Activated naive CD8-positive, alpha-beta T cell treated with anti-CD3 and anti-CD28 coated beads, Interleukin-2, amount 50 U/mL, for 16 hours (primary cell): ENCODE measurements around the gene SMG5.
"Not testable (repeated sequence)": the region's sequence is repeated elsewhere in the genome, so short reads cannot be mapped to it uniquely, and the experiment has no call there.

Experiments used
- DNase-seq: peaks from one replicate; pipeline ENCODE4 v3.0.0-alpha.2; 2020; ENCODE audit warnings: low read depth, low spot score

SMG5 gene, protein sequence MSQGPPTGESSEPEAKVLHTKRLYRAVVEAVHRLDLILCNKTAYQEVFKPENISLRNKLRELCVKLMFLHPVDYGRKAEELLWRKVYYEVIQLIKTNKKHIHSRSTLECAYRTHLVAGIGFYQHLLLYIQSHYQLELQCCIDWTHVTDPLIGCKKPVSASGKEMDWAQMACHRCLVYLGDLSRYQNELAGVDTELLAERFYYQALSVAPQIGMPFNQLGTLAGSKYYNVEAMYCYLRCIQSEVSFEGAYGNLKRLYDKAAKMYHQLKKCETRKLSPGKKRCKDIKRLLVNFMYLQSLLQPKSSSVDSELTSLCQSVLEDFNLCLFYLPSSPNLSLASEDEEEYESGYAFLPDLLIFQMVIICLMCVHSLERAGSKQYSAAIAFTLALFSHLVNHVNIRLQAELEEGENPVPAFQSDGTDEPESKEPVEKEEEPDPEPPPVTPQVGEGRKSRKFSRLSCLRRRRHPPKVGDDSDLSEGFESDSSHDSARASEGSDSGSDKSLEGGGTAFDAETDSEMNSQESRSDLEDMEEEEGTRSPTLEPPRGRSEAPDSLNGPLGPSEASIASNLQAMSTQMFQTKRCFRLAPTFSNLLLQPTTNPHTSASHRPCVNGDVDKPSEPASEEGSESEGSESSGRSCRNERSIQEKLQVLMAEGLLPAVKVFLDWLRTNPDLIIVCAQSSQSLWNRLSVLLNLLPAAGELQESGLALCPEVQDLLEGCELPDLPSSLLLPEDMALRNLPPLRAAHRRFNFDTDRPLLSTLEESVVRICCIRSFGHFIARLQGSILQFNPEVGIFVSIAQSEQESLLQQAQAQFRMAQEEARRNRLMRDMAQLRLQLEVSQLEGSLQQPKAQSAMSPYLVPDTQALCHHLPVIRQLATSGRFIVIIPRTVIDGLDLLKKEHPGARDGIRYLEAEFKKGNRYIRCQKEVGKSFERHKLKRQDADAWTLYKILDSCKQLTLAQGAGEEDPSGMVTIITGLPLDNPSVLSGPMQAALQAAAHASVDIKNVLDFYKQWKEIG

DNA sequence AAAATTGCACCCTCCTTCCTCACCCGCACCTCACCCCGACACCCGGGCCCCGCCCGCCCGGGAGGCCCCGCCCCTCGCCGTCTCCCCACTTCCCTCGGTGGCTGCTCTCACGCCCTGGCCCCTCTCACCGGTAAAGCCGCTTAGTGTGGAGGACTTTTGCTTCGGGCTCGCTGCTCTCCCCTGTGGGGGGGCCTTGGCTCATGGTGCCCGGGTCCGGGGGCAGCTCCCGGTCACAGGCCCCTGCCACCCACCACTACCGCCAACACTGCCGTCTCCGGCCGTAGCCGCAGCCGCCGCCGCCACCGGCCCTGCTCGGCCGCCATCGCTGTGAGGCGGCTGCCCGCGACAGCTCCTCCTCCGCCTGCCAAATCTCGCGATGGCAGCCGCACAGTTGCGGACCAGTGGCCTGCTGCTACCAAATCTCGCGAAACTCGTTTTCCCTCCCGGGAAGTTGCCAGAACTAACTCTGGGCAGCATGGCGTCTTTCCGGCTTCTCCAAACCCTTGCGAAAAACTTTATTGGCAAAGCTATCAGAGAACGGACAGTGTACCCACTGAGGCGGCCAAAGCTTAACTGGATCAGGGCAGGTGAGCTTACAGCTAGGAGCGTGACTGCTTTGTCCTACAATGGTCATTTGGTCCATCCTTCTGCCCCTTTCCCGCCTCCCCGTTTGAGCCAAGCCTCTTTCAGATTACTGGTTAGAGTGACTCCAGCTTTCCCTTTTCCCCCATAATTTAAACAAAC is at the start of gene SMG5:
TSS of gene SMG5 (minus strand) at position 347 of the 744 bp plus-strand sequence. CDS start at position 202, 145 bp downstream.
- DNase-seq, result peak; percentile 94

DNA sequence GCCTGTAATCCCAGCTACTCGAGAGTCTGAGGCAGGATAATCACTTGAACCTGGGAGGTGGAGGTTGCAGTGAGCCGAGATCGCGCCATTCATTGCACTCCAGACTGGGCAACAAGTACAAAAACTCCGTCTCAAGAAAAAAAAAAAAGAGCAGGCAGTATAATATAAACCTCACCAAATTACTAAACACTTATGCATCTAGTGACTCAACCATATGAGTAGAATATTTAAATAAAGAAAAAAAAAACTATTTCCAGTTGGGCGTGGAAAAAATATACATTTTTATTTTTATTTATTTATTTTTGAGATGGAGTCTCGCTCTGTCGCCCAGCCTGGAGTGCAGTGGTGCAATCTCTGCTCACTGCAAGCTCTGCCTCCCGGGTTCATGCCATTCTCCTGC is 40.6 kb upstream of the SMG5 start:
- DNase-seq, result not testable (repeated sequence)

GRCh38 chr1:156320560-156320959 is 37.9 kb upstream of the SMG5 start:
- no peak for DNase-seq

DNA sequence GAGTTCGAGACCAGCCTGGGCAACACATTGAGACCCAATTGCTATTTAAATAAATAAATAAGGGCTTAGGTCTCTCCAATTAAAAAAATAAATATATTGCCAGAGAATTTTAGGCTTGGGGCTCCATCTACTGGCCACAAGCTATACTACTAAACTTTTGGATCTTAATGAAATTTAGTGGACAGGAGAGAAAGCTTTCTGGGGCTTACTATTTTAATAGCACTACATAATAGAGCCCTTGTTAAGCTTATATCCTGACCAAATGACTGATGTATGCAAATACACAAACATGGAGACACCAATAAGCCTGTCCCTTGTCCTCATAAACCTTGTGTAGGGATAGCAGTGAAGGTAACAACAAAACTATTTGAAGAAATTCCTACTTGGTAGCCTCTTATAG is 37.0 kb upstream of the SMG5 start:
- no peak for DNase-seq

- DNase-seq, result no peak
These were observed 34.3 kb upstream of the SMG5 start for GRCh38 chr1:156316909-156317308.

- no peak for DNase-seq
These were observed 28.3 kb upstream of the SMG5 start for GRCh38 chr1:156310962-156311361.

DNA sequence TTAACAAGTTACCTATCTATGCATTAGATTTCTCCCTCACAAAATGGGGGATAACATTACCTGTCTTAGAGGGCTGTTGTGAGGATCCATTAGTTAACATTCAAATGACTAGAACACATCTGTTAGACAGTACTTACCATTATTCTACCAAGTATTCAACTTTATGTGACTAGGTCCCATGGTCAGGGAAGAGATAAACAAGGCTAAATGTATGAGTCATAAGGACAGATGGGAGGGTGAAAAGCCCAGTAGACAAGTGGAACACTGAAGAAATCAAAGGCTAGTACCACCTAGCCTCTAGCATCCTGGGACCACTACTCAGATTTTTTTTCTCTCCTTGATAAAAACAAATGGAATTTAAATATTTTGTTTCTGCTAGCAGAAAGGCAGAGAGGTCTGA is 25.5 kb upstream of the SMG5 start:
- DNase-seq, result no peak

DNA sequence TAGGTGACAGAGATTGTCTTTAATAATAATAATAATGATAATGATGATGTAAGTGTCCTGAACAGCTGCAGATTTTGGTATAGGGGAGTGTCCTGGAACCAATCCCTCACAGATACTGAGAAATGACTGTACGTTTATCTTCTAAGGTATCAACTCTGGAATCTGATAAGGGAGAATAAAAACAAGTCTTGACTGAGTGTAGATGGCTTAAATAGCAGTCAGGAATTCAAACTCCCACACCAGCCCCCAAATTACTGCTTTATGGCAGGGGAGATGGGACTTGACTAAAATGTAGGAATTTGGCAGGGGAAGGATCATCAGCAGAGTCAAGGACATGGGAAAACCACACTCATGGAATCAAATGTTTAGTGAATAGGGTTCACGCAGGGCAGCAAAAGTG is 22.6 kb upstream of the SMG5 start:
- DNase-seq, result no peak

GRCh38 chr1:156303241-156303640 is 20.6 kb upstream of the SMG5 start:
- no peak for DNase-seq

DNA sequence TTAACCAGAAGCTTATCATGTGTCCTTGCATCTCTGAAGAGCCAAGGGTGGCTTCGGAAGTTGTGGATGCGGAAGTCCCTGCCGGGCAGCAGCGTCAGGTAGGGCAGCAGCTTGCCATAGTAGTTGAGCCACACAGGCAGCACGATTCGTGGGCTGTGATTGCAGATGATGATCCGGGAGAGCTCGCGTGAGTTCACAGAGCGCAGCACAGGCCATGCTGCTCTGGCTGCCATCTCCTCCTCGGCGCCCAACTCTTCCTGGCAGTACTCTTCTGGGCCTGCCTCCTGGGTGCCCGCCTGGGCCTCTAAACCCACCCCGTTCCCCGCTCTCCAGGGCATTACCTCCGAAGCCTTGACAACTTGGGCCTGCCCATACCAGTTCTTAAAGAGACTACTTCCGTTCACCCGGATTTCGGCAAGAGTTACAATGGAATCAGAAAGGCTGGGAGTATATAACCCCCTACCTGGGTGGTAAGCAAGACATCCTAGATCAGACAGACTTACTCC is 16.3 kb upstream of the SMG5 start, which contains the start of gene VHLL:
TSS of gene VHLL (minus strand) at position 456 of the 506 bp plus-strand sequence. CDS start at position 338, 118 bp downstream.
- no peak for DNase-seq

DNA sequence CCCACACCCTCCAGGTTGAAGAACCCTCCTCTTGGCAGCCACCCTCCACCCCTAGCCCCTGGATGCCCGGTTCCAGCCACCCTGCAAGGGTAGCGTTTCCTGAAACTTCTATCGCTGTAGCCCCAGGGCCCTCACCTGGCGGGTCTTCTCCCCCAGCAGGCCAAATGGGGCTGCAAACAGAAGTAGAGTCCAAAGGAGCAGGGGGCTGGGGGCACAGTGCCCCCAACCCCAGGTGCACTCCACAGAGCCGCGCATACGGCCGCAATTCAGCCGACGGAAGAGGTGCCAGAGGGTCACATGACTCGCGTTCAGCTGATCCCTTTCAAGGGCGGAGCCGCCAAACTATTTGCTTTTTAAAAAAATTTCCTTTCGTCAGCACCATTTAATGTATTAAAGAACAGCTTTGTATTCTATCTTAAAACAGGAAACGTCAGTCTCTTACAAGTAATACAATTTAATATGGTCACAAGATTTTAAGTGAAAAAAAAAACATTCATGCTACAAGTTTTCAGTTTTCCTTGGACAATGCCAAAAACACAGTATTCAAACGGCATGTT is 12.8 kb upstream of the SMG5 start, which contains the start of gene GLMP:
TSS of gene GLMP (minus strand) at position 289 of the 557 bp plus-strand sequence. CDS start at position 255, 34 bp downstream.
- no peak for DNase-seq

GRCh38 chr1:156293895-156294294 is 11.3 kb upstream of the SMG5 start:
- DNase-seq, result no peak

DNA sequence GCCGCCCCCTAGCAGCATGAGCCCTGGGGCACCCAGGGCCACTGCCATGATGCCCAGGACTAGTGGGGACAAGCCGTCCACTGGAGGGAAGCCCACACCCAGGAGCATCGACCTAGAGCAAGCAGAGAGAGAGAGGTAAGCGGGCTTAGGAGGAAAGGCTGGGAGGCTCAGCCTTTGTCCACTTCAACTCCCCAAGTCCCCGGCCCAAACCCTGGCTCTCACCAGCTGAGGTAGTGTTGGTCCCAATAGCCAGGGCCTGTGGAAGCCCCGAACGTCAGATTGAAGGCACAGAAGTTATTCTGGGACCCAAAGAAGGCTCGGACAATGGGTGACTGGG is 10.4 kb upstream of the SMG5 start:
- DNase-seq, result no peak

GRCh38 chr1:156291226-156292061 is 8.8 kb upstream of the SMG5 start:
- no peak for DNase-seq

GRCh38 chr1:156289857-156290256 is 7.2 kb upstream of the SMG5 start:
- no peak for DNase-seq

- DNase-seq, result no peak
These were observed 3.4 kb upstream of the SMG5 start for GRCh38 chr1:156286061-156286460.

DNA sequence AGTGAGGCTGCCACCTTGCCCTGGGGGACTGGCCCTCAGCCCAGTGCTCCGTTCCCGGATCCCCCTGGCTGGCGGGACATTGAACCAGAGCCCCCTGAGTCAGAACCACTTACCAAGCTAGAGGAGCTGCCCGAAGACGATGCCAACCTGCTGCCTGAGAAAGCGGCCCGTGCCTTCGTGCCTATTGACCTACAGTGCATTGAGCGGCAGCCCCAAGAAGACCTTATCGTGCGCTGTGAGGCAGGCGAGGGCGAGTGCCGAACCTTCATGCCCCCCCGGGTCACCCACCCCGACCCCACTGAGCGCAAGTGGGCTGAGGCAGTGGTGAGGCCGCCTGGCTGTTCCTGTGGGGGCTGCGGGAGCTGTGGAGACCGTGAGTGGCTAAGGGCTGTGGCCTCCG is 2.8 kb upstream of the SMG5 start:
- DNase-seq, result no peak

DNA sequence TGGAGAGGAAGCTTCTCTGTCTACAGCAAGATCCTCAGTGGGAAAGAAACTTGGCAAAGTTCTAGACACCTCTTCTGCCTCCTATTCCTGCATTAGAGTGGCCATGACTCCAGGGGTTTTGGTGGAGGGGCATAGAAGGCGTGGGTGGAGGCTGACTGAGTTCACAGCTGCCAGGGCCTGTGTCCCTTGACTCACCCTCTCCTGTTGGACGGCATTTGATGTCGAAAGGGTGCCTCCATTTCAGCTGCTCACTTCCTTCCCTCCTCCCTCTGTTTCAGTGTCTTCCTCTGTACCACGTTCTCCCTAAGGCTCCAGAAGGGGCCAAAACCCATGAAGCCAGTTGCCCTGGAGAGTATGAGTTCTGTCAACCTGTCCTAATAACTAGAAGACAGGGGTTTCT is 2.1 kb upstream of the SMG5 start:
- no peak for DNase-seq

GRCh38 chr1:156284112-156284511 is 1.5 kb upstream of the SMG5 start, which contains the start of gene TMEM79:
Gene TMEM79 (plus strand): TSS chr1:156284325. CDS start chr1:156285227, 902 bp downstream.
- no peak for DNase-seq

DNA sequence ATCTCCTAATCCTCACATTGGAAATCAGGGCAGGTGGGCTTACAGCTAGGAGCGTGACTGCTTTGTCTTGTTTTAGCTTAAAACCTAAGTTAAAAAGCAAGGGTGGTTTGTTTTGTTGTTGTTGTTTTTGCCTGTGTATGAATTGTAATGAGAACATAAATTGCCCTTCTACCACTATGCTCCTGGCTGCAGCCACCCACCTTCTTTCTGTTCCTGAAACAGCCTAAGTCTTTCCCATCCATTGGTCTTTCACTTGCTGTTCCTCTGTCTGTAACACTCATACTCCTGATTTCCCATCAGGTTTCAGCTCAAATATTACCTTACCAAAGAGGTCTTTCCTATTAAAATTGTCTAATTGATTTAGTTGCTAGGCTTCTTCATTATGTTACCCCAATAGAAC is 896 bp upstream of the SMG5 start:
- DNase-seq, result no peak
